Measurements from ENCODE around the gene CDKL4. TPM values are rescaled to one million over a fixed set of nuclear protein-coding genes. Genes with fewer than 3 reads are reported as not detected.

Gene CDKL4
- total and polyA plus RNA-seq, 2 of the 13 experiments (the other 11 are each of a cell fraction or from before 2014, with no cell fraction given) = 0.29 to 0.50 TPM

DNA sequence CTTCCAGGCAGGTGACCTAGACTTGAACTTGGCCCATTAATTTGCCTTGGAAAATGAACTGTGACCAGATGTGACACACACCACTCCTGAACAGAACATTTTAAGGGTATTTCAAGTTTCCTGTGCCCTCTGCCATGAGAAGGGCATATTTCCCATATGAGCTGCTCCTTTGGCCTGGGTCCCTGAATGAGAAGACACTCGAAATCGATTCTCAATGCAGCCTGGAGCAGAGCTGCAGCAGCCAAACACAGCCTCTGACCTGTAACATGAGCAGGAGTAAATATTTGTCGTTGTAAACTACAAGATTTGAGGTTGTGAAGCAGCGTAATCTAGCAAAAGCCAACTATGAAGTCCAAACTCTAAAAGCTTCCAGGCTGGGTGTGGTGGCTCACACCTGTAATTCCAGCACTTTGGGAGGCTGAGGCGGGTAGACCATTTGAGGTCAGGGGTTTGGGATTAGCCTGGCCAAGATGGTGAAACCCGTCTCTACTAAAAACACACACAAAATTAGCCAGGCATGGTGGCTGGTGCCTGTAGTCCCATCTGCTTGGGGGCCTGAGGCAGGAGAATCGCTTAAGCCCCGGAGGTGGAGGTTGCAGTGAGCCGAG, 92.8 kb downstream of the CDKL4 start (continued):
- TF ChIP-seq SAP130 (CRISPR knock-in tag; IDR thresholded peaks at IDR 0.05; ENCODE audit: low read depth) = peak; percentile 75
- TF ChIP-seq, protein P1, sequence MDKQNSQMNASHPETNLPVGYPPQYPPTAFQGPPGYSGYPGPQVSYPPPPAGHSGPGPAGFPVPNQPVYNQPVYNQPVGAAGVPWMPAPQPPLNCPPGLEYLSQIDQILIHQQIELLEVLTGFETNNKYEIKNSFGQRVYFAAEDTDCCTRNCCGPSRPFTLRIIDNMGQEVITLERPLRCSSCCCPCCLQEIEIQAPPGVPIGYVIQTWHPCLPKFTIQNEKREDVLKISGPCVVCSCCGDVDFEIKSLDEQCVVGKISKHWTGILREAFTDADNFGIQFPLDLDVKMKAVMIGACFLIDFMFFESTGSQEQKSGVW (CRISPR knock-in tag; IDR thresholded peaks at IDR 0.05; ENCODE audit: borderline replicate concordance) = no peak
- no peak for TF ChIP-seq ZNF225 (CRISPR knock-in tag; IDR thresholded peaks at IDR 0.05)
- TF ChIP-seq, protein P2, sequence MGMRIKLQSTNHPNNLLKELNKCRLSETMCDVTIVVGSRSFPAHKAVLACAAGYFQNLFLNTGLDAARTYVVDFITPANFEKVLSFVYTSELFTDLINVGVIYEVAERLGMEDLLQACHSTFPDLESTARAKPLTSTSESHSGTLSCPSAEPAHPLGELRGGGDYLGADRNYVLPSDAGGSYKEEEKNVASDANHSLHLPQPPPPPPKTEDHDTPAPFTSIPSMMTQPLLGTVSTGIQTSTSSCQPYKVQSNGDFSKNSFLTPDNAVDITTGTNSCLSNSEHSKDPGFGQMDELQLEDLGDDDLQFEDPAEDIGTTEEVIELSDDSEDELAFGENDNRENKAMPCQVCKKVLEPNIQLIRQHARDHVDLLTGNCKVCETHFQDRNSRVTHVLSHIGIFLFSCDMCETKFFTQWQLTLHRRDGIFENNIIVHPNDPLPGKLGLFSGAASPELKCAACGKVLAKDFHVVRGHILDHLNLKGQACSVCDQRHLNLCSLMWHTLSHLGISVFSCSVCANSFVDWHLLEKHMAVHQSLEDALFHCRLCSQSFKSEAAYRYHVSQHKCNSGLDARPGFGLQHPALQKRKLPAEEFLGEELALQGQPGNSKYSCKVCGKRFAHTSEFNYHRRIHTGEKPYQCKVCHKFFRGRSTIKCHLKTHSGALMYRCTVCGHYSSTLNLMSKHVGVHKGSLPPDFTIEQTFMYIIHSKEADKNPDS (CRISPR knock-in tag; IDR thresholded peaks at IDR 0.05) = no peak
- TF ChIP-seq CC2D1A (CRISPR knock-in tag; IDR thresholded peaks at IDR 0.05) = no peak
- TF ChIP-seq GLI4 (CRISPR knock-in tag; IDR thresholded peaks at IDR 0.05; ENCODE audit: borderline replicate concordance) = no peak
- TF ChIP-seq SMAD9 (CRISPR knock-in tag; IDR thresholded peaks at IDR 0.05) = no peak
- TF ChIP-seq, protein P3, sequence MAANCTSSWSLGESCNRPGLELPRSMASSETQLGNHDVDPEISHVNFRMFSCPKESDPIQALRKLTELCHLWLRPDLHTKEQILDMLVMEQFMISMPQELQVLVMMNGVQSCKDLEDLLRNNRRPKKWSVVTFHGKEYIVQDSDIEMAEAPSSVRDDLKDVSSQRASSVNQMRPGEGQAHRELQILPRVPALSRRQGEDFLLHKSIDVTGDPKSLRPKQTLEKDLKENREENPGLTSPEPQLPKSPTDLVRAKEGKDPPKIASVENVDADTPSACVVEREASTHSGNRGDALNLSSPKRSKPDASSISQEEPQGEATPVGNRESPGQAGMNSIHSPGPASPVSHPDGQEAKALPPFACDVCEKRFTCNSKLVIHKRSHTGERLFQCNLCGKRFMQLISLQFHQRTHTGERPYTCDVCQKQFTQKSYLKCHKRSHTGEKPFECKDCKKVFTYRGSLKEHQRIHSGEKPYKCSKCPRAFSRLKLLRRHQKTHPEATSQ (CRISPR knock-in tag; IDR thresholded peaks at IDR 0.05; ENCODE audit: borderline replicate concordance) = no peak; the same call in 1 of the 2 replicates
- TF ChIP-seq, protein P4, sequence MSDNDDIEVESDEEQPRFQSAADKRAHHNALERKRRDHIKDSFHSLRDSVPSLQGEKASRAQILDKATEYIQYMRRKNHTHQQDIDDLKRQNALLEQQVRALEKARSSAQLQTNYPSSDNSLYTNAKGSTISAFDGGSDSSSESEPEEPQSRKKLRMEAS (IDR thresholded peaks at IDR 0.05) = peak; percentile 55; the same call in 1 of the 2 replicates
- no peak for TF ChIP-seq ZNF589 (CRISPR knock-in tag; conservative IDR thresholded peaks at IDR 0.05)
- 0 out of 2 replicates have a peak, but pooled peaks have one; percentile 36 for TF ChIP-seq ARID2 (CRISPR knock-in tag; IDR thresholded peaks at IDR 0.05; ENCODE audit: borderline replicate concordance)
- no peak for TF ChIP-seq NR3C1 (CRISPR knock-in tag; IDR thresholded peaks at IDR 0.05)
- peak; percentile 49; the same call in 1 of the 2 replicates for TF ChIP-seq NCOR1 (IDR thresholded peaks at IDR 0.05; ENCODE audit: borderline replicate concordance, low read length)
- TF ChIP-seq CAMTA2 (CRISPR knock-in tag; IDR thresholded peaks at IDR 0.05; ENCODE audit: borderline replicate concordance) = no peak
- TF ChIP-seq AGO1 (IDR thresholded peaks at IDR 0.05; ENCODE audit: low read depth, low read length, poor library complexity, severe bottlenecking) = no peak
- peak; percentile 80; the same call in 1 of the 2 replicates for TF ChIP-seq ZNF614 (CRISPR knock-in tag; IDR thresholded peaks at IDR 0.05; ENCODE audit: borderline replicate concordance)
- no peak for TF ChIP-seq CHD2 (IDR thresholded peaks at IDR 0.05; ENCODE audit: low read depth, low read length)
- 0 out of 2 replicates have a peak, but pooled peaks have one; percentile 28 for TF ChIP-seq ZNF543 (CRISPR knock-in tag; IDR thresholded peaks at IDR 0.05)
- TF ChIP-seq ZNF83 (CRISPR knock-in tag; IDR thresholded peaks at IDR 0.05; ENCODE audit: borderline replicate concordance) = no peak
- TF ChIP-seq FOXA1 (IDR thresholded peaks at IDR 0.05) = peak; percentile 93
- peak; percentile 91 for TF ChIP-seq FOXA1 (CRISPR knock-in tag; IDR thresholded peaks at IDR 0.05)
- no peak for TF ChIP-seq ZNF496 (CRISPR knock-in tag; IDR thresholded peaks at IDR 0.05; ENCODE audit: insufficient replicate concordance)
- peak; percentile 91 for TF ChIP-seq MED1 (CRISPR knock-in tag; IDR thresholded peaks at IDR 0.05)
- TF ChIP-seq, protein P5, sequence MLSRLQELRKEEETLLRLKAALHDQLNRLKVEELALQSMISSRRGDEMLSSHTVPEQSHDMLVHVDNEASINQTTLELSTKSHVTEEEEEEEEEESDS (CRISPR knock-in tag; IDR thresholded peaks at IDR 0.05; ENCODE audit: borderline replicate concordance) = no peak
- no peak for TF ChIP-seq CBX2 (IDR thresholded peaks at IDR 0.05; ENCODE audit: low read depth, low read length)
- TF ChIP-seq CBX2 (CRISPR knock-in tag; IDR thresholded peaks at IDR 0.05; ENCODE audit: low read depth) = no peak
- no peak for TF ChIP-seq SRF (IDR thresholded peaks at IDR 0.05; ENCODE audit: low read depth, low read length)

Data from HepG2 (cell line).